Activated CD4-positive, alpha-beta T cell treated with anti-CD3 and anti-CD28 coated beads for 48 hours (primary cell): ENCODE measurements around the gene MAPK8.

Source experiments
- DNase-seq: peaks from one replicate; pipeline ENCODE4 v3.0.0-alpha.2; 2020

MAPK8 gene

GRCh38 chr10:48480397-48481374, 174.2 kb downstream of the MAPK8 start:
- DNase-seq, result no peak

- DNase-seq, result no peak
Measured at GRCh38 chr10:48481385-48481784, 174.9 kb downstream of the MAPK8 start.

- DNase-seq, result no peak
Measured at GRCh38 chr10:48482207-48482606, 175.7 kb downstream of the MAPK8 start.

GRCh38 chr10:48484911-48485310, 178.4 kb downstream of the MAPK8 start:
- no peak for DNase-seq

- no peak for DNase-seq
Measured at GRCh38 chr10:48485711-48486110, 179.2 kb downstream of the MAPK8 start.

GRCh38 chr10:48487244-48487643, 180.8 kb downstream of the MAPK8 start:
- no peak for DNase-seq
